Measurements from ENCODE around the gene TRAF3IP3.

Gene TRAF3IP3

GRCh38 chr1:209749670-209750323 is 6.1 kb upstream of the TRAF3IP3 start:
- in situ Hi-C loops (cut with HindIII; ENCODE audit: low sequenced_read_pairs): no loop called here
- DNase-seq (ENCODE audit: low read depth): no peak
- no peak for TF ChIP-seq CTCF (IDR thresholded peaks at IDR 0.05; ENCODE audit: low read depth, low read length, missing control alignments)
- H3K4me3 ChIP-seq (ENCODE audit: low read depth, low read length): no peak overlapping the region

GRCh38 chr1:209751627-209752231 is 4.1 kb upstream of the TRAF3IP3 start:
- in situ Hi-C loops (cut with HindIII; ENCODE audit: low sequenced_read_pairs): no loop called here
- no peak for DNase-seq (ENCODE audit: low read depth)
- TF ChIP-seq CTCF (IDR thresholded peaks at IDR 0.05; ENCODE audit: low read depth, low read length, missing control alignments): no peak
- H3K4me3 ChIP-seq (ENCODE audit: low read depth, low read length): no peak overlapping the region

DNA sequence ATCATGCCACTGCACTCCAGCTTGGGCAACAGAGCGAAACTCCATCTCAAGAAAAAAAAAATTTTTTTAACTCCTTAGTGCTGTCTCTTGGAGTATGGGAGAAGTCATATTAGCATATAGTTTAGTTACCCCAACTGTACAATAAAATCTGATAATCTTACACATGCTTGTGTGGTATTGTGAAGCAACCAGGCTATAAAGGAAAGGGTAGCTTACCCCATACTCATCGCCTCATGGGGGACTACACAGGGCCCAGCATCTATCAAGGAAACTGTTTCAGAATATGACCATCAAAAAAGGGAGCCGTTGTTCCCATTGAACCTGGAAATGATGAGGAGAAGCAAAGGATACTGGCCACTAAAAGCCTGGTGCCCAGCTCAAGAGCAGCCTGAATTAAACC is 3.0 kb upstream of the TRAF3IP3 start:
- in situ Hi-C loops (cut with HindIII; ENCODE audit: low sequenced_read_pairs): no loop called here
- no peak for DNase-seq (ENCODE audit: low read depth)
- no peak for TF ChIP-seq CTCF (IDR thresholded peaks at IDR 0.05; ENCODE audit: low read depth, low read length, missing control alignments)
- no peak overlapping the region for H3K4me3 ChIP-seq (ENCODE audit: low read depth, low read length)

DNA sequence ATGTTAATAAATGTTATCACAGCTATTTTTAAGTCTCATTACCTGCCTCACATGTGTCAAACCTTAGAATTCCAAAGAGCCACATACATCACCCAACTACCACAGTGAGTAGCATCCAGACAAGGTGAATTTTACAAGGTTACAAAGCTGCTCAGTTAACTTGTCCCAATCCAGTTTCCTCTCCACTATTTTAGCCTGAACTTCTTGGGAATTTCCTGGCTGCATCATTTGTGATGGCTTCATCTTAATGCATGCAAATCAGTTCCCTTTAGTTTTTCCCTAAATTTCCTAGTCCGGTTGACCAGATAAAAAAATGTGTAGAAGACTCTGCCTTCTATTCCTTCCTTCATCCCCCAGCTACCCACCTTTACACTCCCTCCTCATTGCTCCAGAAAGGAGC is 597 bp upstream of the TRAF3IP3 start:
- in situ Hi-C loops (cut with HindIII; ENCODE audit: low sequenced_read_pairs): no loop called here
- no peak overlapping the region for H3K4me3 ChIP-seq (ENCODE audit: low read depth, low read length)
- no peak for TF ChIP-seq CTCF (IDR thresholded peaks at IDR 0.05; ENCODE audit: low read depth, low read length, missing control alignments)

DNA sequence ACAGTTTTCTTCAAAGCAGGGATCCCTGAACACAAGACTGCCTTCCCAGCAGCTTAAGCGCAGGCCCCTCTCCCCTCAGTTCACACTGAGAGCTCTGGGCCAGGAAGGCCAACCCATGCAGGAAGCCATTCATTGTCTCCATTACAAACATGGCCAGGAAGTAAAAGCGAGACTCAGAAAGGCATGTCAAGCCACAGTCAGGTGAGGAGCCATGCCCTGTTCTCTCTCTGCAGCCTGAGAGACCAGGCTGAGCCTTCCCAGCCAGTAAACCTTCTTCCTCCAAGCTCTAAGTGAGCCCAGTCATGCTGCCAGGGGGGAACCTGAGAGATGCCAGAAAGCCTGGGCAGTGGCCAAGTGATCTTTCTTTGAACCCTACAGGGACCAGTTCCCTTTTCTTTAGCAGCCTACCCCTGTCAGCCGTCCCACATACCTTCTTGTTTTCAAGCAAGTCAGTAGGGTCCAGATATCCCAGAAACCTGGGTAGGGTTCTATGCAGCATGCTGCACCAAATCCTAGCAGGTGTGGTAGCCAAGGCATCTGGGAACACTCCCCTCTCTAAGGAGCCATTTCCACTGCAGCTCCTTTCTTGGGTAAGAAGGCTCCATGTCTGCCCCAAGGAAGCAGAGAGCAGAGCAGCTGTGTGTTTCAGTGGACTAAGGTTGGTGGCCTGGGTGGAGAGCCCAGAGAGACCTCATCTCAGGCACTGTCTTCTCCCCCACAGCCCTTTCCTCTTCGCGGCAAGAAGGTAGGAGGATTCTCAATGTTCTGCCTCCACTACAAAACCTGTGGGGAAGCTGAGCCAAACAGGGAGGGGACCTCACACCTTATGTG is 977 bp downstream of the TRAF3IP3 start:
- in situ Hi-C loops (cut with HindIII; ENCODE audit: low sequenced_read_pairs): no loop called here
- no peak overlapping the region for H3K4me3 ChIP-seq (ENCODE audit: low read depth, low read length)
- no peak for DNase-seq (ENCODE audit: low read depth)
- TF ChIP-seq CTCF (IDR thresholded peaks at IDR 0.05; ENCODE audit: low read depth, low read length, missing control alignments): no peak

More for the DNA sequence above, 597 bp upstream of the TRAF3IP3 start:
- no peak for DNase-seq (ENCODE audit: low read depth)

GRCh38 chr1:209758400-209758799 is 2.5 kb downstream of the TRAF3IP3 start:
- in situ Hi-C loops (cut with HindIII; ENCODE audit: low sequenced_read_pairs): no loop called here
- no peak for DNase-seq (ENCODE audit: low read depth)
- TF ChIP-seq CTCF (IDR thresholded peaks at IDR 0.05; ENCODE audit: low read depth, low read length, missing control alignments): no peak
- no peak overlapping the region for H3K4me3 ChIP-seq (ENCODE audit: low read depth, low read length)
